LNCaP clone FGC (cell line): Measurements from ENCODE around the gene RIN3.

Experiments used
- DNase-seq: peaks from one replicate; pipeline ENCODE4 v3.0.0-alpha.2; 2011; ENCODE audit warnings: low read depth
- H3K4me3 ChIP-seq: 2 replicates; pipeline ENCODE4 v1.5.1; 2011; ENCODE audit warnings: mild to moderate bottlenecking, low read depth, low read length, control low read depth
- TF ChIP-seq, protein P1 (sequence below): IDR thresholded peaks from 2 replicates; pipeline ENCODE4 v1.5.1; 2012; ENCODE audit warnings: mild to moderate bottlenecking; ENCODE audit not compliant: control insufficient read depth, insufficient read depth; ENCODE audit errors: extremely low read depth

The RIN3 gene

GRCh38 chr14:92726933-92727262 is 213.3 kb downstream of the RIN3 start:
- TF ChIP-seq, protein P1, sequence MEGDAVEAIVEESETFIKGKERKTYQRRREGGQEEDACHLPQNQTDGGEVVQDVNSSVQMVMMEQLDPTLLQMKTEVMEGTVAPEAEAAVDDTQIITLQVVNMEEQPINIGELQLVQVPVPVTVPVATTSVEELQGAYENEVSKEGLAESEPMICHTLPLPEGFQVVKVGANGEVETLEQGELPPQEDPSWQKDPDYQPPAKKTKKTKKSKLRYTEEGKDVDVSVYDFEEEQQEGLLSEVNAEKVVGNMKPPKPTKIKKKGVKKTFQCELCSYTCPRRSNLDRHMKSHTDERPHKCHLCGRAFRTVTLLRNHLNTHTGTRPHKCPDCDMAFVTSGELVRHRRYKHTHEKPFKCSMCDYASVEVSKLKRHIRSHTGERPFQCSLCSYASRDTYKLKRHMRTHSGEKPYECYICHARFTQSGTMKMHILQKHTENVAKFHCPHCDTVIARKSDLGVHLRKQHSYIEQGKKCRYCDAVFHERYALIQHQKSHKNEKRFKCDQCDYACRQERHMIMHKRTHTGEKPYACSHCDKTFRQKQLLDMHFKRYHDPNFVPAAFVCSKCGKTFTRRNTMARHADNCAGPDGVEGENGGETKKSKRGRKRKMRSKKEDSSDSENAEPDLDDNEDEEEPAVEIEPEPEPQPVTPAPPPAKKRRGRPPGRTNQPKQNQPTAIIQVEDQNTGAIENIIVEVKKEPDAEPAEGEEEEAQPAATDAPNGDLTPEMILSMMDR, result no peak
- no peak for DNase-seq
- no peak overlapping the region for H3K4me3 ChIP-seq

GRCh38 chr14:92728759-92729364 is 215.3 kb downstream of the RIN3 start:
- TF ChIP-seq, protein P1, result no peak
- DNase-seq, result no peak
- H3K4me3 ChIP-seq, result no peak overlapping the region

DNA sequence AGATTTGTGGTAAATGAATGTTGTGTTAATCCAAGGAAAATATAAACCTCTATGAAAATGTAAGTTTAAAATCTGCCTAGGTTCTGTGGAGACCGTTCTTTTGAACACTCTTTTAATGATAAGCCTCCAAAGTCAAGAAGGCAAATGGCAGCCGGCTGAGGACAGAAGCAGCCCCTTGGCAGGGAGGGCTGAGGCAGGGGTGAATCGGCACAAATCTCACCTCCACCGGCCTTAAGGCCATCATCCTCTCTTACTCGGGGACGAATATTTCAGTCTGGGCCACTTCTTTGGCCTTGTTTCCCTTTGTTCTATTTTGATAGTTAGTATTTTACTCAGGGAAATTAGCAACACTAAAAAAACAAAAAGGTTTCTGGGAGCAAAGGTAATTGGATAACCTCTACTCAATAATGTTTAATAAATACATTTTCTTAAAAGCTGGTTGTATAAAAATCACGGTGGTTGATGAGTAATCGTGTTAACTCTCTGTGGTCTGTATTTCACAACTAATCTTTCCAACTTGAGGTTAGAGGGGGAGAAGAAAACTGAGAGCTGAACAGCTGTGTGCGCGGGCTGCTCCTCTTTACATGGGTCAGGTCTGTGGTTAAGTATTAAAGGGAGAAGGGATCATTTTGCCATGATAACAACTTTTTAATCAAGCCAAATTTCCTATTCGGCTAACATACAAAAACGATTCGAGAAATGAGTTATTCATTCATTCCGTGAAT is 216.2 kb downstream of the RIN3 start:
- TF ChIP-seq, protein P1, result no peak
- no peak for DNase-seq
- H3K4me3 ChIP-seq, result no peak overlapping the region

GRCh38 chr14:92731622-92732115 is 218.1 kb downstream of the RIN3 start:
- no peak overlapping the region for H3K4me3 ChIP-seq
- no peak for DNase-seq
- TF ChIP-seq, protein P1, result no peak

GRCh38 chr14:92733007-92733406 is 219.4 kb downstream of the RIN3 start:
- TF ChIP-seq, protein P1, result no peak
- DNase-seq, result no peak

GRCh38 chr14:92734618-92735017 is 221.0 kb downstream of the RIN3 start:
- TF ChIP-seq, protein P1, result no peak
- no peak for DNase-seq
- no peak overlapping the region for H3K4me3 ChIP-seq

More at GRCh38 chr14:92733007-92733406, 219.4 kb downstream of the RIN3 start:
- no peak overlapping the region for H3K4me3 ChIP-seq
